ENCODE data around the gene PSMB9.
"Not testable (repeated sequence)": the region's sequence is repeated elsewhere in the genome, so short reads cannot be mapped to it uniquely, and the experiment has no call there.

Gene PSMB9

DNA sequence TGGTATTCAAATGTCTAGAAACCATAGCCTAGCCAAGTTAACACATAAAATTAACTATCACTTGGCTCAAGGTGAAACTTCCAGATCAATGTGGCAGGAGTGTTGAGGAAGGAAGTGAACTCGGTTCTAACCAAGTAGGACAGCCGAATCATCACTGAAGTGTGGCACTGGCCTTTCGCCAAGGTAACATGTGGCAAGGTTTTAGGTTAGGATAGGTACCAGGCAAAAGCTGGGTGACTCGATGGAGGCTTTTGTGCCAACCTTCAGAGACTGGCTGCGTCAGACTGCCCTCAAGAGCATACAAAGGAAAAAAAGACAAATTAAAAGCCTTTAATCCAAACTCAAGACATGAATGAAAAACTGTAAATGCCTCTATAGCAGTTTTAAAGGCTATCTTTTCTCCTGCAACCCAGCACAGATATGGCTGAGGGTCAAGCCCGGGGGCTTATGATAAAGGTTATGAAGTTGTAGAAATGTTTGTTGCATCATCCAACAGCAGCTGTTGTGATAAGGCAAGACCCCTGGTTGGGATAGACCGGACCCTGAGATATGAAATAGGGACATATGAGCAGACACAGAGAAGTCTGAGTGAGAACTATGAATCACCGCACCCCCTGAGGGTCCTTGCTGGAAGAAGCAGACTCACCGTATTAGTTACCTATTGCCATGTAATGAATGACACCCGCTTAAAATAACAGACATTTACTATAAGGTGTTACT, 11.9 kb downstream of the PSMB9 start:
- no peak for DNase-seq

DNA sequence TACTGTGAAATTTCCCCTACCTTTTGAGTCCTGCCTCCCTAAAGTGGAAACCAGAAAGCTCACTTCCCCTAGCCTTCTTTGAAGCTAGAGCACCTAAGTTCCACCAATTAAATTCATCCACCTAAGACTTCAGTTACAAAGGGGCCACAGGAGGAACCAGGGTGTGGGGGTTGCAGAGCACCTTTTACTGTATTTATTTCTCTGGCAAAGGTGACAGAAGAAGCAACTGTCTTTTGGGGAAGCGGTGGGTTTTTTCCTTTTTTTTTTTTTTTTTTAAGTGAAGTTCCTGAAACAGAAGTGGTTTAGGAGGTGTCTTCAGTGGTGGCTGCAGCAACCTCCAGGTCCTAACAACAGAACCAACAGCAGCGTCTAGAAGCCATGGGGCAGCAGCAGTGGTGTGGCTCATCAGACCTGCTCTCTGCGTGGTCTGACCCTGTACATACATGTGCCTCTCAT, 13.1 kb downstream of the PSMB9 start:
- no peak for DNase-seq

DNA sequence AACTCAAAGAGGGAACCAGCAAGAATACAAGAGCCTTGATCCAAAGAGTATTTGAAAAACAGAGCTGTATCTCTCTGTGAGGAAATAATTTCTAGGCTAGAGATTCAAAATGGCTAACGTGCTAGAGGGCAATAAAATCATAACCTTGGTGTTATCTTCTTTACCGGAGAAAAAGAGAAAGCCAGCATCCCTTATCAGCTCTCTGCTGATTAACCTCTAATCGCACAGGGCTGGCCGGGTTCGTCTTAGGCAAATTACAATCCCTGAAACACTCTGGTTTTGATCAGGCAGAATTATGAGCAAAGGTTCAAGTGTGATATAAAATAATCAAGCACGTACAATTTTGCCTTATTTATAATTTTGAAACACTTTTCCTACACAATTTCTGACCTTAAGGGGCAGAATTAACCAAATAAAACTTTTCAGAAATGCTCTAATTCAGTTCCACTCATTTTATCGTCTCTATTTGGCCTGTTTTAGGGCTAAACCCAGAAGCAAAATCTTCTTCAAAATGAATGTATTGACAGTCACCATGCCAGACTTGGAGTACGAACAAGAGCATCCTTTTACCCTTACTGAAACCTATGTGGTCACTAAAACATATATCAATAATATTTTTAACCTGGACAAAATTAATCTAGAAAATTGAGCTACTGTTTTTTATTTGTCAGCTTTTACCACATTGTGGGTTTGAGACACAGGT, 13.7 kb downstream of the PSMB9 start:
- no peak for DNase-seq

DNA sequence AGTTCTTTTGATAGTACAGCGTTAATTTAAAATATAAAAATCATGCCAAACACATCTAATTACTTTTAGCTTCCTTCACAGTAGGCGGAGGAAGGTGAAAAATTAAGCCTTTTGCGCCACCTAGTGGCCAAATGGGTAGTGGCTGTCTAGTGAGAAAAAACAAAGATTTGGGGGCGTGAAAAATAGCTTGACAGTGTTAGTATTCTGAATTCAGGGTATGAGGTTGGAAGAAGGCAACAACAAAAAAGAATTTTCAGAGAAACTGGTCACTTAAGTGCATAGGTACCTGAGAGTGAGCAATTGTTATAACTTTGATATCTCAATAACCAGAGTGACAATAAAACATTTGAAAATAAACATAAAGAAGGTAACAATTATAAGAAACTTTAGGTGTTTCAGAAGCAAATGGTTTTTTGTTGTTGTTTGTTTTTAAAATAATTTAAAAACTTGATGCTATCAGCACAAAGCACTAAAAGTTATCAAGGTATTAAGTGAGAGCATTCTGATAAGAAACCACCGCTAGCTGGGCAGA, 14.3 kb downstream of the PSMB9 start:
- peak; percentile 71 to 72 for DNase-seq

DNA sequence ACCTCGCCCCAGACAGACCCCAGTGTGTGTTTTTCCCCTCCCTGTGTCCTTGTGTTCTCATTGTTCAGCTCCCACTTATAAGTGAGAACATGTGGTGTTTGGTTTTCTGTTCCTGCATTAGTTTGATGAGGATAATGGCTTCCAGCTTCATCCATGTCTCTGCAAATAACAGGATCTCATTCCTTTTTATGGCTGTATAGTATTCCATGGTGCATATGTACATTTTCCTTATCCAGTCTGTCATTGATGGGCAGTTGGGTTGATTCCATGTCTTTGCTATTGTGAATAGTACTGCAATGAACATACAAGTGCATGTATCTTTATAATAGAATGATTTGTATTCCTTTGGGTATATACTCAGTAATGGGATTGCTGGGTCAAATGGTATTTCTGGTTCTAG, 20.0 kb downstream of the PSMB9 start:
- not testable (repeated sequence) for DNase-seq

DNA sequence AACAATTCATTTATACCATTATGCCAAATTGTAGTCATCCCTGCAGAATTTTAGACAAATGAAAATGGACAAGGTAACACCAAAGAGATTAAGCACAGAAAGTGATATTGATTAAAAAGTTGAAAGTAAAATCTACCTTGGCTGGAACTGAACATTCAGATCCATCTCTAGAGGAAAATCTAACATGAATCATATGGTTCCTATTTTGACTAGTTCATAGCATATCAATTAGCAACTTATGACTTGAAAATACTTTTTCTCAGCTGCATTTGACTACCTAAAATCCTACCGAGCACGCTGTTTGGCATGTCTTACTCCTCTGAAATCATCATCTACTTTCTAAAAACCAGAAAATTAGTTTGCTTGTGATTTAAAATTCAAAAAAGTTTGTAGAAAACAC, 22.6 kb downstream of the PSMB9 start:
- DNase-seq, result no peak

DNA sequence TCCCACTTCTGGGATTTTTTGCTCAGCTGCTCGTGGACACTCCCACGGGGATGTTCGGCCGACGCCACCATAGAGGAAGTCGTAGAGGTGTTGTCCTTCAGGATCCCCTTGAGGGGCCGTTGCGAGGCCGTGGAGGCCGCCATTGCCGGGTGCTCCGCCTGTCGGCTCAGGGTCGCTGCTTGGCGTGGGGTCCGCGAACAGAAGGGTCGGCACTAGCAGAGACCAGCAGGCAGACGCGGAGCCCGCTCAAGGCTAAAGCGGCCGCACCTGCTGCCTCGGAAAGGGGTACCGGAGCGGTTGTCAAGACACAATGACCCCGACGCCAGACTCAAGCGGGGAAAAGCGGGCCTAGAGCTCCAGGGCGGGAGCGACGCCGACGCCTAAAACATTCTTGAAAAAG, 25.7 kb downstream of the PSMB9 start:
- no peak for DNase-seq

DNA sequence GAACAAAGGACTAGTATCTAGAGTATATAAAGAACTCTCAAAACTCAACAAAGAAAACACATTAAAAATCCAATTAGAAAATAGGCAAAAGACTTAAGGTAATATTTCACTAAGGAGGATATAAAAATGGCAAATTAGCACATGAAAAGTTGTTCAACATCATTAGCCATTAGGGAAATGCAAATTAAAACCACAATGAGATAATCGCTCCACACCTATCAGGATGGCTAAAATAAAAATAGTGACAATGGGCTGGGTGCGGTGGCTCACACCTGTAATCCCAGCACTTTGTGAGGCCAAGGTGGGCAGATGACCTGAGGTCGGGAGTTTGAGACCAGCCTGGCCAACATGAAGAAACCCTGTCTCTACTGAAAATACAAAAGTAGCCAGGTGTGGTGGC, 27.0 kb downstream of the PSMB9 start:
- DNase-seq, result not testable (repeated sequence)

DNA sequence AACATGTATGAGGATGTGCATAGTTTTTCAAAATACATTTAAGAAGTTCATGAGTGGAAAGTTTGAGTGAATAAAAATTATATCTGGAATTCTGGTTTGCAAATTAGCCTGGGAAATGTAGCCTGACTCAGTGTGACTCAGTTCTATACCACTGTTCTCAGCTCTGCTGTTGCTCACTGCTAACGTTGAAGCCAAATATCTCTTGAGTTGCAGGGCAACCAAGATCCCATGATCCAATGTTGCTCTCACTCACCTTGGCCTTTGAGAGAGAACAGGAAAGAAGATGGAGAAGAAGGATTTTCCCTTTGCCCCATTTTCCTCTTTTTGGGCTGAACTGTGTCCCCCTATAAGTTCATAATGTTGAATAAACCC, 28.9 kb downstream of the PSMB9 start:
- no peak for DNase-seq

DNA sequence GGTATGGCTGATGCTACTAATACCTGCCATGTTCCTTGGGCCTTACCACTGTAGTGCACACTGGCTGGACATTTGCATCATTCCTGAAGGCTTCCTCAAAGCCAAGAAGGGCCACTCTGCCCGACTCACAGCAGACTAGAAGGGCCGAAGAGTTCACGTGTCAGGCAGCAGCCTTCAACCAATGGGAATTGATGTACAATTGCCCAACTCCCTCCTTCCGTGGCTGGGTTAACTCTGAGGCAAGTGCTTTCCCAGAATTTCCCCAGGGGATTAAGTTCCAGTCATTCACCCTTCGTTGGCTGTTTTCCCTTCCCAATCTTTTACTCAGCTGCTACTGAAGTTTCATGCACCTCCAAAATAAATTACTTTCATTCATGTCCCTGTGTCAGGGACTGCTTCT, 29.8 kb downstream of the PSMB9 start:
- DNase-seq, result no peak

DNA sequence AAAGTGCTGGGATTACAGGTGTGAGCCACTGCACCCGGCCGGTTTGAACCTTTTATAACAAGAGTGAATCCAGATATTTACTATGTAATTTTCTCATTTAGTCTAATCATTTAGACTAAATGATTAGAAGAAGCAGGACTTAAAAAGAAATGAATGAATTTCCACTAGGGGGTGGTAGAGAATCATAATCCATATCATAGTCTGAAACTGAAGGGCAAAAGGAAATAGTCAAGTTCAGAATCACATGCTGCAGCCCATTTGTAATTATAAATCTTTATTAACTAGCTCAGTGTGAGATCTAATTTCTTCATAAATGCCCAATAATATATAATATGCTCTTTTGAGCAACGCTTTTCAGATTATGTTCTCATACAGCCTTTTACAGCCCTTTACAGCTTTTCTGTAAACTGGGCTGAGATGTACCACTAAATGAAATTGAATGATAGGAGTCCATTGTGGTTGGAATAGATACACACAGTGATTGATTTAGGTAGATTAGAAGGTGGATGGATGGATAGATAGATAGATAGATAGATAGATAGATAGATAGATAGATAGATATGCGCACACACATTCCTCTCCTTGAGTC, 31.8 kb downstream of the PSMB9 start:
- peak; percentile 62 to 64 for DNase-seq

DNA sequence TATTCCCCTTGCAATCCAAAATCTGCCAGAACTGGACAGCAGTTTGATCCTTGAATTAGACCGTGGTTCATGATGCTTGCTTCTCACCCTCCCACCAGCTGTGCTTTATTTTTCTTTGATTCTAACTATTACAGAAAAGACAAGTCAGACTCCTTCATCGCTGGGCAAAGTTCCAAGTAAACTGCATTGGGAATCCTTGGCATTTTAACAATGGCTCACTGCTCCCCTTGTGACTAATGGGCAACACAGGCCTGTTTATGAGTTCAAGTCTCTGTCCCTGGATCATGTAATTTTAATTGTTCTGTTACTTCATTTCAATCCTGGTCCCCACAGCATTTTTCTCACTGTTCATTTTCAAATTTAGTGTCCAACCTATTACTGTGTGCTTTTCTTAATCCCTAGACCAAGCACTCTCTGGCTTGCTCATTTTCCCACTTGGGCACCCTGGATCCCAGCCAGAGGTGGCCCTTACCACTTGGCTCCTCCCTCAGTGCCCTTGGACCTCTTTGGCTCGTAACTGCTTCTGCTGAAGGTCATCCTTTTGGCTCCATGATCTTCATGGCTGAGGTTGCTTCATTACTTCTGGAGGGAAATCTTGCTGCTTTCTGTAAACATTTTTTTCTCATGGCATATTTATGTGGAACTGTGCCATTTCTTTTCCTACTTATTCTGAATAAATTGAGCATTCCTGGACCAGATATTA, 32.8 kb downstream of the PSMB9 start:
- no peak for DNase-seq

DNA sequence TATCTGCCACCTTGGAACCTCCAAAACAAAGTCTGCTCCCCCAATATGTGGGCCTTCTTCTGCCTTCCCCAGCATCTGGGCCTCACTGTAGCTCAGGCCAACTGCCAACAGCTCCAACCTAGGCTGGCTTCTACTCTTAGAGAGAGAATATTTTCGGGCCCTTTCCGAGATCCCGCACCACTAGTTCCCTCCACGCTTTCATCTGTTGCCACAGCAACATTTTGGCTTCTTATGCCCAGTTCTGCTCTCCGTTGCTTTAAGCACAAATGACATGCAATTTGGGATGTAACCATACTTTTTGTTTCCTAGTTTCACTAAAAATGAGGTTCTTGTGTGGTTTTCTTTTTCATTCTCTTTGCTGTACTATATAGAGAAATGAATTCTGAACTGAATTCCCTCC, 33.6 kb downstream of the PSMB9 start:
- DNase-seq, result no peak

DNA sequence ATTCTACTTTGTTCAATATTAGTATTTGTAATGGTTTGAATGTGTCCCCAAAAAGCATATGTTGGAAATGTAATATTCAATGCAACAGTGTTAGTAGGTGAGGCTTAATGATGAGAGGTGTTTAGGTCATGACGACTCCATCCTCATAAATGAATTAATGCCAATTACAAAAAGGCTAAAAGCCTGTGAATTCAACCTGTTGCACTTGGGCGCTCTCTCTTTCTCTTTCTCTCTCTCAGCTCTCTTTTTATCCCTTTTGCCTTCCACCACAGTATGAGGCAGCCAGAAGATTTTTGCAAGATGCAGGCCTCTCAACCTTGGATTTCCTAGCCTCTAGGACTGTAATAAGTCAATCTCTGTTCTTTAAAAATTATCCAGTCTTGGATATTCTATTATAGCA, 34.6 kb downstream of the PSMB9 start:
- DNase-seq, result no peak

DNA sequence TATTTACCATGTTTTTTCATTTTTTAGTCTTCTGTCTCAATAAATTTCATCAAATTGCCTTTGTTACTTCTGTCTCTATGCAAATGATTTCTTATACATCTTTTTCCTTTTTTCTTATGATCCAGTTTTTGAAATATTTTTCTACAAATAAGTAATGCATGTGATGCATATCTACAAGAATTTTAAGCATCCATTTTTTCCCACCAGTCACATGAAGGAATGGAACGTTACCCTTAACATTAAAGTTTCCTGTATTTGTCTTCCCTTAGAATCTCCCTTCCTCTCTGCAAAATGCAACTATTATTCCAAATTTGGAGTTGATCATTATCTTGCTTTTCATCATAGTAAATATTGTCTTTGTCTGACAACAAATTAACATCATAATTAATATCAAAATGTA, 35.5 kb downstream of the PSMB9 start:
- DNase-seq, result no peak

DNA sequence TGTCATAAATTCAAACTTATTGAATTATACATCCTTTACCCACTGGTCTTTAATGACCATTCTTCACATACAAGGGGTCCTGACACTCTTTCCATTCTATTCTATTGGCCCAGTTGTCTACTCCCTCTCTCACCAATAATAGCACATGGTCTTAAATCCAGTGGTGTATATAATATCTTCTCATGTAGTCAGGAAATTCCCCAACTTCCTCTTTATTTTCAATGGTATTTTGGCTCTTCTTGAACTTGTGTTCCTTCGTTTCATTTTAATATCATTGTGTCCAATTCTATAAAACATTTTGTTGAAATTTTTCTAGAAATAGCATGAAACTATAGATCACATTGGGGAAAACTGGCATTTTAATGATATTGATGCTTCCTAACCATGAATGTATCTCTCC, 36.8 kb downstream of the PSMB9 start:
- no peak for DNase-seq

DNA sequence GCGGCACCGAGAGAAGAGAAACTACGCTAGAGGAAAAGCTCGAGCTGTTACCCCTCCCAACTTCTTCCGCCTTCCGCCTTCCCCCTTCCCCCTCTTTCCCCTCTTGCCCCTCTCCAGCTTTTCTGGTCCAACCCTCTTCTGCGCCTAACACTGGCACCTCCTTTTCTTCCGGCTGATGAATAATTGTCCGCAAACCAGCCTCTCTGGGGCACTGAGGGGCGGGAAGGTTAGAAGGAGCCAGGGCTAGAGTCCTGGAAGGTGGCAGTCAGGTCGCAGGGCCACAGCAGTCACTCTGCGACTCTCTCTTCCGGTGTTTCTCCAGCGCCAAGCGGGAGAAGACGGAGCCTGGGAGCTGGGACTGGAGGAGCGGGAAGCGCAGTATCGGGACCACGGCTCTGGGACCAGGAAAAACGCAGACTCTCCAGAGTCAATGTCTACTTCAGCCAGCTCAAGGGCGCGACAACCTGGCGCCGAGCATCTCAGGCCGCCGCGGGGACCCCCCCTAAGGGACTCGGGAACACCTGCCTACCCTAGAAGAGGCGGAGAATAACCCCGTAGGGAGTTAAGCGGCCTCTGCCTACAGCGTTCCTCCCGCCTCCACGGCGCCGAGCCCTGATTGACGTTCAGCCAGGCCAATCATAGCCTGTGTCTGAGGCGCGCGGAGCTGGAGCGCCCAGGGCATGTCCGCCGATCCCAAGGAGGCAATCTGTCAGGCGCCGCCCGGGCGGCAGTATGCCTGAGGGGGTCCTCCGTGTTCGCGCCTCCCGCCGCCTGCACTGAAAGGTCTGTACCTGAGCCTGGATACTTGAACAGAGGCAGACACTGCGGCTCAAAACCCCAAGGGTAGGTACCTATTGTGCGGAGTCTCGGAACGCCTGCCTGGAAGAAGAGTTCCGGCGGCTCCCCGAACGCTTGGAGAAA, 40.4 kb downstream of the PSMB9 start:
- peak; percentile 91 to 96 for DNase-seq

DNA sequence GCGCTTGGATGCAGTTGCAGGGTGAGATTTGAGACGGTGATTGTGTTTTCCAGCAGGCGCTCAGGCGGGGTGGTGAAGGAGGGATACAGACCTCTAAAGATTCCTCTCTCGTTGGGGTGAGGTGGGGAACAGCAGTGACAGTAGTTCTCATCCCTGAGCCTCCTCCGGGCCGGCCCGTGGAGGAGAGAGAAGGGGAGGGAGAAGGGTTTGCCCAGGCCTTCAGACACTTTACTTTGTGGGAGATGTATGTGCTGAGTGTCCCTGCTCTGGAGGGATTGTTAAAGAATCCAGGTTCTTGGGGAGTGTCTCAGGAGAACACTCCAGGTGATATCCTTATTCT, 41.0 kb downstream of the PSMB9 start:
- DNase-seq, result no peak

DNA sequence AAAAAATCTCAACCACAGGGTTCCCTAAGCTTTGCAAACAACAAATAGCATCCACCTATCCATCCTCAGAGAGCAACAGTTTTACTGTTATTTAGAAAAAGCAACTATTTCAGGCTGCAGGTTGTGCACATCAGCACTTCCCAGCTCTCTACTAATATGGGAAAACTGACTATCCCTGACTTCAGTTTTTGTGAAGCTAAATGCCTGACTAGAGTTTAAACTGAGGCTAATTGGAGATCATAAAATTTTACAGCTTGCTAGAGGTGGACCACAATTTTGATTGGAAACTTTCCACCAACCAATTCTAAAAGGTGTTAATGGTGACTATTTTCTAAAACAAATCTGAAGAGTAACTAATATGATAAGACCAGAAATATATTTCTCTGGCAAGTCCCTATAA, 50.0 kb downstream of the PSMB9 start:
- no peak for DNase-seq

DNA sequence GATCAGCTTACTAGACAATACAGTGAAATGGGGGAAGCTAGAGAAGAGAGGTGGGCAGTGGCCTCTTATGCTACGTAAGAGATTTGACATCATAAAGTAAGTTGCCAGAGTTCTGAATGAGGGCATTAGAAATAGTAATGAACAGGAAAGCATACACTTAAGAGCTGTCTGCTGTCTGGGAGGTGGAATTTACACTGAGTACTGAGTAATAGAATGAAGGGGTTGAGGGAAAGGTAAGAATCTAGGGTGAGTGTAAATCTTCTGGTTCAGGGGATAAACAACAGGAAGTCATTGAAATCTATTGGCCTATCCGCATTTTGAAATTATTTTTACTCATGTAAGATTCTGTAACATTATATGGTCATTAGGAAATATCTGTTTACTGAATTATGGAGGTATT, 51.1 kb downstream of the PSMB9 start:
- no peak for DNase-seq

DNA sequence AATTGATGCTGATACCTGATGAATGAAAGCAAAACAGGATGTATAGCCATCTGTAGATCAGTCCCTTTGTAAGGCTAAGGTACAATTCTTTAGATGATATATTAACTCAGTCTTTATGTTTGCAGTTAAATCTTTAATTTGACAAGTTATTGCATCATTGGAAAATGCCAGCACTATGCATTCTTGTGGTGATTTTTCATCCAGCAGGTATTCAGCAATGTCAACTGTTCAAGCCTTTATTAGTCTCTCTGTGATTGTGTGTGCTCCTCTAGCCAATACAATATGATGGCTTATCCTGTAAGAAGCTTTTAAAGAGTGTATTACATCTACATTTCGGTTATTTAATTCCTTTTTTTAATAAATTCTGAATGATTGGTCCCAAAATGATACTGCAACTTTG, 52.5 kb downstream of the PSMB9 start:
- no peak for DNase-seq

DNA sequence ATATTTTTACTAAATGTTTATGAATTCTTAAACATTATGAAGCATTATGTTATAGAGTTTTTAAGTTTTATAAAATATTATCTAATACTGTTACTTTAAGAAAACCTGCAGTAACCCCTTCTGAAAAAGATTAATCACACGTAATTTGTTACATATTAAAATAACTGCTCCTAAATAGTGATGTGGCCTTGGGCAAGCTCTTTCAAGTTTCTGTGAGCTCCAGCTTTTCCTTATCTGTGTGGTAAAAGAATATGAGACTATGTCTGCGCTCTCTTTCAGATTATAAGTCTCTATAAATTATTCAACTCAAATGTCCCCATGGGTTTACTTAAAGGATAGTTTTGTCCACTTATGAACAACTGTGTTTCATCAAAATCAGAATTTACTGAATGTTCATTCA, 54.9 kb downstream of the PSMB9 start:
- DNase-seq, result no peak
